GM12891 (cell line): ENCODE results near the gene ST3GAL6.

Experiments used
- POLR2A ChIP-seq: IDR thresholded peaks from 2 replicates; pipeline ENCODE4 v1.6.1; 2011; ENCODE audit warnings: low read depth, low read length, control low read depth
- POLR2AphosphoS5 ChIP-seq: IDR thresholded peaks from 2 replicates; pipeline ENCODE4 v1.6.1; 2011; ENCODE audit warnings: low read depth, low read length, control low read depth
- SPI1 ChIP-seq: IDR thresholded peaks from 2 replicates; pipeline ENCODE4 v1.6.1; 2011; ENCODE audit warnings: low read depth, low read length, control low read depth
- TAF1 ChIP-seq: IDR thresholded peaks from 2 replicates; pipeline ENCODE4 v1.6.1; 2011; ENCODE audit warnings: low read depth, low read length, control low read depth

DNA sequence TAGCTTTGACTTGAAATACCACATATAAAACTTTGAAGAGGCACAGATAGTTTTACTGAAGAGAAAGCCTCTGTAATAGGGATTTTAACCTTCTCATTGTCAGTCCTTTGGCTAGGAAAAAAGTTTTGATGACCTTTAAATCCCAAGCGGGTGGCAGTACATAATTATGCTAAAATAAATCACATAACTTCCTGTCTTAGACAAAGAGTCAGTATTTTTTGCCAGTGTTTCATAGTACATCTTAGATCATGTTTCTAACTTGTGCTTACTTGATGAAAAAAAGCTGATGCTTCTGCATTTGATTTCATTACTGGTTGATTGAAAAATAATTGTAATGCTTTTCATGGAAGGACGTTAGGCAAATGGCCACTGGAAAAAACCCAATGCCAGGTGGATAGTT is 5.8 kb downstream of the ST3GAL6 start:
- TF ChIP-seq POLR2A (no peak), TAF1 (no peak), POLR2AphosphoS5 (no peak), SPI1 (no peak)
